ENCODE results near the gene MCEMP1. TPM values are rescaled to one million over a fixed set of nuclear protein-coding genes. Genes with fewer than 3 reads are reported as not detected.

The MCEMP1 gene, protein sequence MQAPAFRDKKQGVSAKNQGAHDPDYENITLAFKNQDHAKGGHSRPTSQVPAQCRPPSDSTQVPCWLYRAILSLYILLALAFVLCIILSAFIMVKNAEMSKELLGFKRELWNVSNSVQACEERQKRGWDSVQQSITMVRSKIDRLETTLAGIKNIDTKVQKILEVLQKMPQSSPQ
- not detected in 2 replicates for total RNA-seq

DNA sequence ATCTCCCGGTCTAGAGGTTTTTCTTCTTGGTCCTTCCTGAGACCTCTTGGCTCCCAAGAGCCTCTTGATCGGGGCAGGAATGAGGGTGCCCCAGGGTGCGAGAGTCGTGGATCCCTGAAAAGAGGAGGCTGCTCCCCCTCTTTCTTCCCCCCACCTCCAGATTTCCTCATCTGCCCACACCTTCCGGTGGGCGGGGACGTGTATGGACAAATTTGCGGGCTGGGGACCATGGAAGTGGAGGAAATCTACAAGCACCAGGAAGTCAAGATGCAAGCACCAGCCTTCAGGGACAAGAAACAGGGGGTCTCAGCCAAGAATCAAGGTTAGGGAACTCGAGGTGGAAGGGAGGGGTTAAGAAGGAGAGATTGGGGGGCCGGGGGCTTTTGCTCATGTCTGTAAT, at the start of gene MCEMP1:
TSS of gene MCEMP1 (plus strand) at position 237 of the 400 bp plus-strand sequence. CDS start at position 268, 31 bp downstream.

DNA sequence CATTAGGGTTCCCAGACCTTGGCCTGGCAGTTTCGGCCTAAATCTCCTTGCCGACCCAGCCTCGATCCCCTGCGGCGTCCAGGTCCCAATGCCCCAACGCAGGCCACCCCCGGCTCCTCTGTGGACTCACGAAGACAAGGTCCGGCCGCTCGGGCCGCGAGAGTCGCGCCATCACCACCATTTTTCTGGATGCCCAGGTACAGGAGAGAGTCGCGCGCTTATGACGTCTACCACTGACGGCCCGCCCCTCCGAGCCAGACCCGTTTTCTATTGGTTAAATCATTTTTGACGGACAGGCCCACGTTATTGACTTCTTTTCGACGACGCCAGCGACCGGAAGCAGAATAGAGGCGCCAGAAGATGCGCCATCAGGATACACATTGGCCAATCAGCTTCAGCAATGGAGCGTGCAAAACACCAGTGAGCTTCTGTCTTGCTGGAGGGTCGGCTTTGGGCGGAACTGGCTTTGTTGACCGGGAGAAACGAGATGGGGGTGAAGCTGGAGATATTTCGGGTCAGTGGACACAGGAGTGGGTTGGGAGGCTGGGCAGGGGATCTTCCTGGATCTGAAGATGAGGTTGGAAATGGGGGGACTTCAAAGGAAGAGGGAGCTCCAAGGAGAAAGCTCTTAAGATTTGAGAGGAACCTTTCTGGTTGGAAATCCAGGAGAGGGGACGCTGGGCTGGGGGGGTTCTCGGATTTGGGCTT, 47.4 kb upstream of the MCEMP1 start, which contains the start of the genes PET100 and XAB2:
TSS of gene PET100 (plus strand) at position 447 of the 708 bp plus-strand sequence. CDS start at position 488, 41 bp downstream.
TSS of gene XAB2 (minus strand) at position 199 of the 708 bp plus-strand sequence. CDS start at position 181, 18 bp downstream.

DNA sequence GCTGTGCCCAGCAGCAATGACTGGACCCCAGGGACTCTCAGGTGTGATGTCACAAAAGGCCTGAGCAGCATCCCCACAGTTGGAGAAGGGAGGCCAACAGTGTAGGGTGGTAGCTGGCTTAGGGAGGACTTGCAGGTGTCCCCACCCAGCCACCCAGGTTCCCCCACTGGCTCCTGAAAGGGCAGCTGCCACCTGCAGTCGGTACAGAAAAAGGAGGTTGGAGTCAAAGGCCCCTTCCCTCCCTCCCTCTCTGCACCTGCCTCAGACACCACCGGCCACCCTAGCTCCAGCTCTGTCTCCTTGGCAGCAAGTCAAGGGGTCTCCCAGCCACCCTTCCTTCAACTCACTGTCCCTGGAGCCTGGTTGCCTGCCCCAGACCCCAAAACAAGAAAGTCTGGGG, 43.2 kb upstream of the MCEMP1 start, which contains the start of gene PCP2:
TSS of gene PCP2 (minus strand) at position 22 of the 400 bp plus-strand sequence. CDS start 262 bp downstream, outside the sequence.

DNA sequence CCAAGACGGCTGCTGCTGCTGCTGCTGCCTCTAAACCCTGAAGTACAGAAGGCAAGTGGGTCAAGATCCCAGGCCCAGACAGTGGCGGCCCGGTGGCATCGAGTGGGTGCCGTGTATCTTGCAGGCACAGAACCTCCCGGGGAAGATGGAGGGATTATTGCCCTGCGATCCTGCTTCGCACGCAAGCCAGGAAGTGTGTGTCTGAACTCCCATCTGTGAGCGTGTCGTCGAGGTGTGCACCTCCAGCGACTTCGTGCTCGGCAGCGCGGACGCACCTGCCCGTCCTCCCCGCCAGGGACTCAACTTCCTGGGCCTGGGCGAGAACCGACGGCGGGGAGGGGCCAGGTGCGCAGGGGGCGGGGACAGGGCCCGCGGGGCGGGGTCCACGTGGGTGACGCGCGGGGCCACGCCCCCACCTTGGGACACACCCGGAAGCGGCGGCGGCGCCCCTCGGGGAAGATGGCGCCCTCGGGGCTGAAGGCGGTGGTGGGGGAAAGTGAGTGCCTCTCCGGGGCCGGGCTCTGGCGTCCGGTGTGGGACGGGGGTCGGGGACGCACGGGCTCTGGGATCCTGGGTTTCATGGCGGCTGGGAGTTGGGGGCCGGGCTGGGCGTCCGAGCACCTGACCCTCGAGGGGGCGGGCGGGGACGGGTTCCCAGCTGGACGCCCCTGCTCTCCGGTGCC, 40.1 kb upstream of the MCEMP1 start, which contains the start of gene STXBP2:
TSS of gene STXBP2 (plus strand) at position 420 of the 683 bp plus-strand sequence. CDS start at position 460, 40 bp downstream.

DNA sequence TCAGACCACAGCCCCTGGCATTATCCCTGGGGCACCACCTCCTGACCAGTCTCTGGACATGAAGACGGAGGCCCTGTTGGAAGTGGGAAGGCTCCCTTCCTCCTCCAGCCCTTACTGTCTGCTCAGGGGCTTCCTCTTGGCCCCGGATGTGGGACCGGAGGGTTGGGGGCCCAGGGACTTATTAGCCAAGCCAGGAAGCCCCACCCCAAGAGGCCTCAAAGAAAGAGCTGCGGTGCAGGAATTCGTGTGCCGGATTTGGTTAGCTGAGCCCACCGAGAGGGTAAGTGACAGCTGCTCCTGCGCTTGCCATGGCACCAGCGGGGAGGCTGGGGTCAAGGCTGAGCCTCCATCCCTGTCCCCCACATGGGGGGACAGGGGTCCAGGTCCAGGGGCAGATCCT, 8.0 kb upstream of the MCEMP1 start, which contains the start of gene RETN:
TSS of gene RETN (plus strand) at position 208 of the 400 bp plus-strand sequence. CDS start 278 bp downstream, outside the sequence.

DNA sequence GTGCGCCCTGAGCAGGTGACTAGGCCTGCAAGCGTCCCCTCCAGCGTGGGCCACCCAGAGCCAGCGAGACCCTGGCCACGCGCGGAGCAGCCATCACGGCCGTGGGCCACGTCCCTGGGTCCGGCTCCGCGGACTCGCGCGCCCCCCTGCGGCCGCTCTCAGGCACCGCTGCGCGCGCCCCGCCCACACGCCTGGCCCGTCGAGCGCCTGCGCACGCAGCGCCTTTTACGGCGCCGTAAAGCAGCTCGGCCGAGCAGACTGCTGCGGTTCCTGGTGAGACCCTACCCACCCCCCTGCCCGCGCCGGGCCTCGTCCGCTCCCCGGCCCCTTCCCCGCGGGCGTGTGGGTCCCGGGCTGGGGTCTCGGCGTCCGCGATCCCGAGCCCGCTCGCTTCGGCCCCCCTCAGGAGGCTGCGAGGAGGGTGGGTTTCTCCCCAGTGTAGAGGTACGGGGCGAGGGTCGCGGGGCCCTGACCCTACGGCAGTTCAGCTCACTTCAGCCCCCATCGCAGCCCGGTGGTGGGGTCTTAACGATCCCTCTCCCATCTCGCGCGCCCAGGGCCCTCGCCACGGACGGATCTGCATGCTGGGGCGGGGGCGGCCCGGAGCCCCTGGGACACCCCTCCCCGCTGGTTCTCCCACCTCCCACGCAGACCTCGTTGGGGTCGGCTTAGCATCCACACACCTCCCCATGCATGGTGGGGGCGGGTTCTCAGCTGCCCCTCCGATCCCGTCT, 3.9 kb downstream of the MCEMP1 start, which contains the start of gene TRAPPC5:
TSS of gene TRAPPC5 (plus strand) at position 228 of the 734 bp plus-strand sequence. CDS start 1,421 bp downstream, outside the sequence.

DNA sequence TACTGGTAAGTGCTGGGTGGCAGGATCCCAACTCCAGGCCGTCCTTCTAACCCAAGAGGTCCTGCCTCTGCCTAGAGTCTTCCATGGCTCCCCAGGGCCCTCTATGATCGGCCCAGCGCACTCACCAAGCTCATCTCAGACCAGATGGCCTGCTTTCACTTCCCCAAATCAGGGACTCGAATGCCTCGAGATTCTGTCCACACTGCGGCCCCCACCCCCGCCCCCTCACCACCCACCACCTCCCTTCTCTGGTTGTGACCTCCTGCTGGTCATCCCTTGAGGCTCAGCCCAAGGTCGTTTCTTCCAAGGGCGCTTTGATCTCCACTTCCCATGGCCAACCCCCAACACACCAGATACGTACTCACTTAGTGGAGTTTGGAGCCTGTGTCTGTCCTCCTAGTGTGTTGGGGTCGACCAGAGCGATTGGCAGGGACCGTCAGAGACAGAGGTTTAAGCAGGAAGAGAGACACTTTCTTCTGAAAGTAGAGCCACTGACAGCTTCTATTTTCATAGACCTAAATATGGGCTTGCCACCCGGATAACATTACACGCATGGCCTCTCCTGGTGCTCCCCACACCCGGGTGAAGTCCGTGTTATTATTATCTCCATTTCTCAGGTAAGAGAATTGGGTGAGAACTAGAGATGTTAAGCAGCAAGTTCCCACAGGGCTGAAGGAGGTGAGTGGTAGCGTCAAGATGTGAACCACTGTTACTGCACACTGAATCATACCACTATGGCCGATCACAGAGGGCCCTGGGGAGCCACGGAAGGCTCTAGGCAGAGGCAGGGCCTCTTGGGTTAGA, 25.0 kb downstream of the MCEMP1 start, which contains the start of gene FCER2:
TSS of gene FCER2 (minus strand) at position 478 of the 804 bp plus-strand sequence. CDS start 2,371 bp downstream, outside the sequence.

Other genes starting within 250 kb of the MCEMP1 start
- gene PEX11G, start 188.1 kb upstream of the MCEMP1 start, total RNA-seq: 2.2 and 3.8 TPM in 2 replicates
- 8.5 and 11.4 TPM in 2 replicates for gene ZNF358, start 161.0 kb upstream of the MCEMP1 start, total RNA-seq
- gene MCOLN1, start 154.5 kb upstream of the MCEMP1 start, total RNA-seq: 3.8 and 5.6 TPM in 2 replicates
- 38.5 and 63.0 TPM in 2 replicates for gene PNPLA6, start 141.4 kb upstream of the MCEMP1 start, total RNA-seq
- not detected in 2 replicates for gene CAMSAP3, start 81.2 kb upstream of the MCEMP1 start, total RNA-seq
- 20.9 and 23.4 TPM in 2 replicates for gene XAB2, start 47.5 kb upstream of the MCEMP1 start, total RNA-seq
- 34.2 and 39.3 TPM in 2 replicates for gene PET100, start 47.3 kb upstream of the MCEMP1 start, total RNA-seq
- gene PCP2, start 43.4 kb upstream of the MCEMP1 start, total RNA-seq: not detected in 2 replicates
- 6.6 and 8.8 TPM in 2 replicates for gene STXBP2, start 40.0 kb upstream of the MCEMP1 start, total RNA-seq
- gene RETN, start 8.0 kb upstream of the MCEMP1 start, total RNA-seq: not detected in 2 replicates
- 124 and 126 TPM in 2 replicates for gene TRAPPC5, start 3.7 kb downstream of the MCEMP1 start, total RNA-seq
- gene FCER2, start 25.0 kb downstream of the MCEMP1 start, total RNA-seq: not detected in 2 replicates
- gene CLEC4G, start 55.0 kb downstream of the MCEMP1 start, total RNA-seq: not detected in 2 replicates
- not detected in 2 replicates for gene CD209, start 70.4 kb downstream of the MCEMP1 start, total RNA-seq
- gene CLEC4M, start 86.2 kb downstream of the MCEMP1 start, total RNA-seq: not detected in 2 replicates
- 13.5 and 14.7 TPM in 2 replicates for gene EVI5L, start 153.1 kb downstream of the MCEMP1 start, total RNA-seq
- gene PRR36, start 197.3 kb downstream of the MCEMP1 start, total RNA-seq: under 0.01 TPM in 1 of 2 replicates, not detected in the other
- gene LRRC8E, start 211.4 kb downstream of the MCEMP1 start, total RNA-seq: 6.0 and 6.3 TPM in 2 replicates
- gene MAP2K7, start 226.8 kb downstream of the MCEMP1 start, total RNA-seq: 5.8 and 9.3 TPM in 2 replicates
- gene TGFBR3L, start 237.7 kb downstream of the MCEMP1 start, total RNA-seq: 0.85 and 2.0 TPM in 2 replicates
- gene SNAPC2, start 243.2 kb downstream of the MCEMP1 start, total RNA-seq: 11.7 and 14.1 TPM in 2 replicates
- 0.85 and 1.9 TPM in 2 replicates for gene CTXN1, start 249.0 kb downstream of the MCEMP1 start, total RNA-seq

Measured in smooth muscle cell of bladder (primary cell).